H1 (cell line): ENCODE data around the gene OSBP2. TPM values are rescaled to one million over a fixed set of nuclear protein-coding genes. Genes with fewer than 3 reads are reported as not detected.

Experiments used
- EP300 ChIP-seq, 2 experiments: IDR thresholded peaks; 1 replicate in 1 of 2; 2 replicates in 1 of 2; pipeline ENCODE4 v1.6.1; 2011 to 2012; ENCODE audit warnings: low read depth in 2 of 2, low read length in 2 of 2, mild to moderate bottlenecking in 2 of 2, borderline replicate concordance in 1 of 2, inconsistent platforms in 1 of 2, moderate library complexity in 1 of 2
- SP2 ChIP-seq: IDR thresholded peaks from 2 replicates; pipeline ENCODE4 v1.6.1; 2012; ENCODE audit warnings: mild to moderate bottlenecking, low read length, inconsistent platforms
- polyA plus RNA-seq, 7 experiments: library from polyadenylated mRNA; depleted of rRNA in 3 of 7; stranded (reverse) in 5 of 7; unstranded in 2 of 7; fragments of >200 nt in 5 of 7; fragments of 200-250 nt in 2 of 7; gene quantifications; 1 replicate in 5 of 7; 2 replicates in 1 of 7; 4 replicates in 1 of 7; pipeline versions ENCODE4 v1.2.1 to v1.2.3, GENCODE V29; 2011 to 2013; ENCODE audit warnings: missing spikeins in 2 of 7, mixed read lengths in 2 of 7
- total RNA-seq: library from RNA; stranded (reverse); fragmentation: NEBNext Ultra II Directional; extraction: Animal tissue kit (Norgen Biotek cat#: 25700); gene quantifications from 2 replicates; pipeline ENCODE4 v1.2.1, GENCODE V29; 2021

The OSBP2 gene
- total and polyA plus RNA-seq, 2 of the 8 experiments (the other 6 are each of a cell fraction or from before 2014, with no cell fraction given): 3.4 to 3.7 TPM

GRCh38 chr22:30910358-30910757 is 215.7 kb downstream of the OSBP2 start (continued):
- TF ChIP-seq EP300 (IDR thresholded peaks at IDR 0.05; ENCODE audit: borderline replicate concordance in 1 of 2, low read depth in 2 of 2, low read length in 2 of 2) (no peak), SP2 (no peak)
